ENCODE results near the gene IGLL5.

DNA sequence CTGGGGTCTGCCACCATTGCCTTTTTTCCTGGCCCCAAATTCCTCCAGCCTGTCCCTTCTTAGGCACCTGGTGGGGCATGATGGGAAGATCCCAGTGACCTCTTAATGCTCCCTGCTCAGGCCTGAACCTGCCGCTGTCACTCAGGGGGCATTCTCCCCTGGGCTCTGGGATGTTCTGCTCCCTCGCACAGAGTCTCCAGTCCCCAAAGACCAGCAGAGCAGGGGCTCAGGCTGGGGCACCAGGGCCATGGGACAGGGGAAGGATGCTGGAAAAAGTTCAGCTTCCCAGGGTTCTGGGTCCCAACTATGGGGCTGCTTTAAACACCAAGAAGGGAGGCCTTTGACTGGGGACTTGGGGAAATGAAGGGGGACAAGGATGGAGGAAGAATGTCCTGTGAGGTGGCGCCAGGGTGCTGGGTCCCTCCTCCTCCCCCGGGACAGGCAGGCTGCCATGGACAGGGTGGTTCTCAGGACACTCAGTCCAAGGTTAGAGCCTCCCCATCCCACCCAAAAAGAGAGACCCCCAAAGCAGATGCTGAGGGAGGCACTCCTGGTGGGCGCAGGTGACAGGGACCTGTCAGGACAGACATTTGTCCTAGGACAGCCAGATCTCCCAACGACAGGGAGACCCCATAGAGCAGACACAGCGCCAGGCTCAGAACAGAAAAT, 30.8 kb downstream of the IGLL5 start:
- TF ChIP-seq MXI1 (IDR thresholded peaks at IDR 0.05; ENCODE audit: low read depth, low read length) (no peak), RAD21 (IDR thresholded peaks at IDR 0.05; ENCODE audit: low read length) (no peak), POLR2AphosphoS5 (IDR thresholded peaks at IDR 0.05; ENCODE audit: low read depth, low read length) (no peak), TAF1 (IDR thresholded peaks at IDR 0.05; ENCODE audit: borderline replicate concordance, low read depth, low read length) (no peak), SIN3A (IDR thresholded peaks at IDR 0.05; ENCODE audit: borderline replicate concordance, low read depth, low read length) (no peak), TCF12 (IDR thresholded peaks at IDR 0.05) (no peak), GABPA (IDR thresholded peaks at IDR 0.05; ENCODE audit: low read depth) (no peak), NFIC (IDR thresholded peaks at IDR 0.05; ENCODE audit: borderline replicate concordance) (no peak), FOXM1 (IDR thresholded peaks at IDR 0.05; ENCODE audit: low read depth) (no peak), RXRA (IDR thresholded peaks at IDR 0.05; ENCODE audit: borderline replicate concordance, low read depth) (no peak)
- TF ChIP-seq, protein P1, sequence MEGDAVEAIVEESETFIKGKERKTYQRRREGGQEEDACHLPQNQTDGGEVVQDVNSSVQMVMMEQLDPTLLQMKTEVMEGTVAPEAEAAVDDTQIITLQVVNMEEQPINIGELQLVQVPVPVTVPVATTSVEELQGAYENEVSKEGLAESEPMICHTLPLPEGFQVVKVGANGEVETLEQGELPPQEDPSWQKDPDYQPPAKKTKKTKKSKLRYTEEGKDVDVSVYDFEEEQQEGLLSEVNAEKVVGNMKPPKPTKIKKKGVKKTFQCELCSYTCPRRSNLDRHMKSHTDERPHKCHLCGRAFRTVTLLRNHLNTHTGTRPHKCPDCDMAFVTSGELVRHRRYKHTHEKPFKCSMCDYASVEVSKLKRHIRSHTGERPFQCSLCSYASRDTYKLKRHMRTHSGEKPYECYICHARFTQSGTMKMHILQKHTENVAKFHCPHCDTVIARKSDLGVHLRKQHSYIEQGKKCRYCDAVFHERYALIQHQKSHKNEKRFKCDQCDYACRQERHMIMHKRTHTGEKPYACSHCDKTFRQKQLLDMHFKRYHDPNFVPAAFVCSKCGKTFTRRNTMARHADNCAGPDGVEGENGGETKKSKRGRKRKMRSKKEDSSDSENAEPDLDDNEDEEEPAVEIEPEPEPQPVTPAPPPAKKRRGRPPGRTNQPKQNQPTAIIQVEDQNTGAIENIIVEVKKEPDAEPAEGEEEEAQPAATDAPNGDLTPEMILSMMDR (IDR thresholded peaks at IDR 0.05): no peak
- TF ChIP-seq, protein P2, sequence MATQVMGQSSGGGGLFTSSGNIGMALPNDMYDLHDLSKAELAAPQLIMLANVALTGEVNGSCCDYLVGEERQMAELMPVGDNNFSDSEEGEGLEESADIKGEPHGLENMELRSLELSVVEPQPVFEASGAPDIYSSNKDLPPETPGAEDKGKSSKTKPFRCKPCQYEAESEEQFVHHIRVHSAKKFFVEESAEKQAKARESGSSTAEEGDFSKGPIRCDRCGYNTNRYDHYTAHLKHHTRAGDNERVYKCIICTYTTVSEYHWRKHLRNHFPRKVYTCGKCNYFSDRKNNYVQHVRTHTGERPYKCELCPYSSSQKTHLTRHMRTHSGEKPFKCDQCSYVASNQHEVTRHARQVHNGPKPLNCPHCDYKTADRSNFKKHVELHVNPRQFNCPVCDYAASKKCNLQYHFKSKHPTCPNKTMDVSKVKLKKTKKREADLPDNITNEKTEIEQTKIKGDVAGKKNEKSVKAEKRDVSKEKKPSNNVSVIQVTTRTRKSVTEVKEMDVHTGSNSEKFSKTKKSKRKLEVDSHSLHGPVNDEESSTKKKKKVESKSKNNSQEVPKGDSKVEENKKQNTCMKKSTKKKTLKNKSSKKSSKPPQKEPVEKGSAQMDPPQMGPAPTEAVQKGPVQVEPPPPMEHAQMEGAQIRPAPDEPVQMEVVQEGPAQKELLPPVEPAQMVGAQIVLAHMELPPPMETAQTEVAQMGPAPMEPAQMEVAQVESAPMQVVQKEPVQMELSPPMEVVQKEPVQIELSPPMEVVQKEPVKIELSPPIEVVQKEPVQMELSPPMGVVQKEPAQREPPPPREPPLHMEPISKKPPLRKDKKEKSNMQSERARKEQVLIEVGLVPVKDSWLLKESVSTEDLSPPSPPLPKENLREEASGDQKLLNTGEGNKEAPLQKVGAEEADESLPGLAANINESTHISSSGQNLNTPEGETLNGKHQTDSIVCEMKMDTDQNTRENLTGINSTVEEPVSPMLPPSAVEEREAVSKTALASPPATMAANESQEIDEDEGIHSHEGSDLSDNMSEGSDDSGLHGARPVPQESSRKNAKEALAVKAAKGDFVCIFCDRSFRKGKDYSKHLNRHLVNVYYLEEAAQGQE (IDR thresholded peaks at IDR 0.05; ENCODE audit: low read depth, low read length): no peak
- TF ChIP-seq, protein P3, sequence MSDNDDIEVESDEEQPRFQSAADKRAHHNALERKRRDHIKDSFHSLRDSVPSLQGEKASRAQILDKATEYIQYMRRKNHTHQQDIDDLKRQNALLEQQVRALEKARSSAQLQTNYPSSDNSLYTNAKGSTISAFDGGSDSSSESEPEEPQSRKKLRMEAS (IDR thresholded peaks at IDR 0.05; ENCODE audit: low read depth): no peak

All from SK-N-SH (cell line).